ENCODE measurements around the gene SLC24A3. TPM values are rescaled to one million over a fixed set of nuclear protein-coding genes. Genes with fewer than 3 reads are reported as not detected.
A peak's percentile ranks its signal among the peaks of the same experiment; 100 is the strongest.

The SLC24A3 gene
- total and polyA plus RNA-seq, 2 of the 13 experiments (the other 11 are each of a cell fraction or from before 2014, with no cell fraction given), result not detected

GRCh38 chr20:19588241-19588640 is 375.8 kb downstream of the SLC24A3 start:
- ChIA-PET POLR2A (no interaction called here), CTCF (ENCODE audit: low intra/inter-chr PET ratio, low total read pairs) (interaction anchor here (2.6 kb wide), 1 partner anchor 74 kb away, joined by 7 read pairs; no protein-coding TSS in a partner anchor)
- in situ Hi-C loops (cut with HindIII; ENCODE audit: extremely low pct_ligation_motif_present, low pct_unique_long_range_greater_than_20kb), result loop anchor here (25.0 kb wide), 1 partner anchor 951 kb away; no protein-coding TSS in a partner anchor
- TF ChIP-seq FOXC1 (CRISPR knock-in tag; IDR thresholded peaks at IDR 0.05; ENCODE audit: borderline replicate concordance) (no peak), SMAD3 (CRISPR knock-in tag; IDR thresholded peaks at IDR 0.05) (no peak), HMGA1 (CRISPR knock-in tag; conservative IDR thresholded peaks at IDR 0.05) (no peak)
- intact Hi-C loops (cut with micrococcal nuclease; ENCODE audit: unreplicated experiment), result loop anchor here (1.0 kb wide), 1 partner anchor 74 kb away; no protein-coding TSS in a partner anchor
- no peak overlapping the region for H3K27ac ChIP-seq (ENCODE audit: extremely low read length, insufficient read depth, low read length)
- no peaks in the 10 kb centered on the region for H4K20me1 ChIP-seq (ENCODE audit: insufficient read depth, low read length)
- H3K79me2 ChIP-seq (ENCODE audit: insufficient read depth, low read length), result no peaks in the 10 kb centered on the region
- no TSS peak for BruUV-seq (replicated peaks)
- peaks cover 8% of the 10 kb centered on the region for H3K4me1 ChIP-seq (ENCODE audit: insufficient read depth, low read length)
- H3K27me3 ChIP-seq (ENCODE audit: control insufficient read depth in 1 of 2, insufficient read depth in 2 of 2, low read length in 2 of 2), result peaks cover 4 to 31% of the 10 kb centered on the region in 2 experiments; a peak in 3 of 5 replicates
- 16% methylated on average over 4 of the region's 4 CpGs for WGBS (ENCODE audit: low lambda C conversion rate)
- H3K9ac ChIP-seq (ENCODE audit: insufficient read depth, low read depth, low read length), result no peak overlapping the region
- DNase-seq (ENCODE audit: low spot score), result no peak
- H3K4me3 ChIP-seq (replicated peaks in 1 of 3; ENCODE audit: insufficient read depth in 1 of 3, low read depth in 2 of 3, low read length in 3 of 3), result no peak overlapping the region
- H3K9me3 ChIP-seq (ENCODE audit: low read length), result no peaks in the 10 kb centered on the region
- H3K4me2 ChIP-seq (ENCODE audit: low read depth, low read length), result no peak overlapping the region
- H2AFZ ChIP-seq (ENCODE audit: low read length), result no peak overlapping the region
- no peaks in the 10 kb centered on the region for H3K36me3 ChIP-seq (replicated peaks in 1 of 2; ENCODE audit: control insufficient read depth in 1 of 2, insufficient read depth in 2 of 2, low read length in 2 of 2)
- no peak for FAIRE-seq
- no peak for ATAC-seq

- DNase-seq (ENCODE audit: low spot score), result peak; percentile 16
- TF ChIP-seq ZNF142 (CRISPR knock-in tag; IDR thresholded peaks at IDR 0.05) (no peak), ZKSCAN8 (CRISPR knock-in tag; IDR thresholded peaks at IDR 0.05; ENCODE audit: borderline replicate concordance) (no peak), CTCF (CRISPR knock-in tag; IDR thresholded peaks at IDR 0.05) (peak; percentile 34), ZKSCAN5 (CRISPR knock-in tag; IDR thresholded peaks at IDR 0.05) (no peak), HOXA3 (CRISPR knock-in tag; IDR thresholded peaks at IDR 0.05) (no peak), KLF12 (CRISPR knock-in tag; IDR thresholded peaks at IDR 0.05; ENCODE audit: borderline replicate concordance) (no peak), SMAD1 (CRISPR knock-in tag; IDR thresholded peaks at IDR 0.05; ENCODE audit: borderline replicate concordance, low read depth) (no peak), STAG1 (CRISPR knock-in tag; IDR thresholded peaks at IDR 0.05) (peak; percentile 55)
These were observed 376.3 kb downstream of the SLC24A3 start for GRCh38 chr20:19588732-19589131.

More at GRCh38 chr20:19588732-19589131, 376.3 kb downstream of the SLC24A3 start:
- H2AFZ ChIP-seq (ENCODE audit: low read length), result no peak overlapping the region
- no peaks in the 10 kb centered on the region for H4K20me1 ChIP-seq (ENCODE audit: insufficient read depth, low read length)
- H3K27me3 ChIP-seq (ENCODE audit: control insufficient read depth in 1 of 2, insufficient read depth in 2 of 2, low read length in 2 of 2), result peaks cover 4 to 29% of the 10 kb centered on the region in 2 experiments; a peak in 3 of 5 replicates
- ATAC-seq (no peak), FAIRE-seq (no peak)
- no peaks in the 10 kb centered on the region for H3K79me2 ChIP-seq (ENCODE audit: insufficient read depth, low read length)
- no peak overlapping the region for H3K4me3 ChIP-seq (replicated peaks in 1 of 3; ENCODE audit: insufficient read depth in 1 of 3, low read depth in 2 of 3, low read length in 3 of 3)
- ChIA-PET CTCF (ENCODE audit: low intra/inter-chr PET ratio, low total read pairs) (interaction anchor here (2.6 kb wide), 1 partner anchor 74 kb away, joined by 7 read pairs; no protein-coding TSS in a partner anchor), POLR2A (no interaction called here)
- H3K27ac ChIP-seq (ENCODE audit: extremely low read length, insufficient read depth, low read length), result no peak overlapping the region
- no peaks in the 10 kb centered on the region for H3K36me3 ChIP-seq (replicated peaks in 1 of 2; ENCODE audit: control insufficient read depth in 1 of 2, insufficient read depth in 2 of 2, low read length in 2 of 2)
- no TSS peak for BruUV-seq (replicated peaks)
- H3K4me2 ChIP-seq (ENCODE audit: low read depth, low read length), result no peak overlapping the region
- 15% methylated on average over 5 of the region's 5 CpGs for WGBS (ENCODE audit: low lambda C conversion rate)
- H3K9ac ChIP-seq (ENCODE audit: insufficient read depth, low read depth, low read length), result no peak overlapping the region
- in situ Hi-C loops (cut with HindIII; ENCODE audit: extremely low pct_ligation_motif_present, low pct_unique_long_range_greater_than_20kb) (loop anchor here (25.0 kb wide), 1 partner anchor 951 kb away; no protein-coding TSS in a partner anchor), intact Hi-C loops (cut with micrococcal nuclease; ENCODE audit: unreplicated experiment) (loop anchor here (1.0 kb wide), 1 partner anchor 74 kb away; no protein-coding TSS in a partner anchor)
- H3K9me3 ChIP-seq (ENCODE audit: low read length), result no peaks in the 10 kb centered on the region
- peaks cover 8% of the 10 kb centered on the region for H3K4me1 ChIP-seq (ENCODE audit: insufficient read depth, low read length)
